Measurements from ENCODE around the gene USP1.

DNA sequence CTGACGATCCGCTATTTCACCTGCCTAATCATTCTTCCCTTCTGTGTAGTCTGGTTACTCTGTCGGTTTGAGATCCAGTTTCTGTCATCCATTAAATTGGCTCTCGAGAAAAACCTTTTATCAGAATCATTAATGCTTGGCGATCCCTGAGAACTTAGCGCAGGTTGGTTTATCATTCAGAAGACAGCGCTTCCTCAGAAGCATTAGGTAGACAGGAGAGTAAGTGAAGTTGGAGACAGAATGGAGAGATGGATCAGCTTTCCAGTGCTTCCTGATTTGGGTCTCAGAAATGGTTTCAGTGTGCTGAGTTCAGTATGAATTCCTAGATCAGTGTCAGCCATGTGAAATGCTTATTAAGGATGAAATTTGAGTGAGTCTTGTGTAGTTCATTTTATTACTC lies 1.3 kb downstream of the USP1 start:
- TF ChIP-seq, protein P1, sequence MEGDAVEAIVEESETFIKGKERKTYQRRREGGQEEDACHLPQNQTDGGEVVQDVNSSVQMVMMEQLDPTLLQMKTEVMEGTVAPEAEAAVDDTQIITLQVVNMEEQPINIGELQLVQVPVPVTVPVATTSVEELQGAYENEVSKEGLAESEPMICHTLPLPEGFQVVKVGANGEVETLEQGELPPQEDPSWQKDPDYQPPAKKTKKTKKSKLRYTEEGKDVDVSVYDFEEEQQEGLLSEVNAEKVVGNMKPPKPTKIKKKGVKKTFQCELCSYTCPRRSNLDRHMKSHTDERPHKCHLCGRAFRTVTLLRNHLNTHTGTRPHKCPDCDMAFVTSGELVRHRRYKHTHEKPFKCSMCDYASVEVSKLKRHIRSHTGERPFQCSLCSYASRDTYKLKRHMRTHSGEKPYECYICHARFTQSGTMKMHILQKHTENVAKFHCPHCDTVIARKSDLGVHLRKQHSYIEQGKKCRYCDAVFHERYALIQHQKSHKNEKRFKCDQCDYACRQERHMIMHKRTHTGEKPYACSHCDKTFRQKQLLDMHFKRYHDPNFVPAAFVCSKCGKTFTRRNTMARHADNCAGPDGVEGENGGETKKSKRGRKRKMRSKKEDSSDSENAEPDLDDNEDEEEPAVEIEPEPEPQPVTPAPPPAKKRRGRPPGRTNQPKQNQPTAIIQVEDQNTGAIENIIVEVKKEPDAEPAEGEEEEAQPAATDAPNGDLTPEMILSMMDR (IDR thresholded peaks at IDR 0.05 in 2 of 3, conservative IDR thresholded peaks at IDR 0.05 in 1 of 3; ENCODE audit: control insufficient read depth in 2 of 3, extremely low read depth in 1 of 3, insufficient read depth in 1 of 3, low read depth in 3 of 3, low read length in 3 of 3) = no peak
- TF ChIP-seq CREM (IDR thresholded peaks at IDR 0.05; ENCODE audit: low read depth) (no peak), CREB1 (IDR thresholded peaks at IDR 0.05; ENCODE audit: low read depth) (no peak), POLR2AphosphoS2 (IDR thresholded peaks at IDR 0.05; ENCODE audit: low read depth, low read length) (no peak), FOXM1 (IDR thresholded peaks at IDR 0.05; ENCODE audit: low read depth, low read length) (no peak), RAD21 (IDR thresholded peaks at IDR 0.05; ENCODE audit: insufficient read depth, low read depth, low read length) (no peak), ZNF207 (IDR thresholded peaks at IDR 0.05; ENCODE audit: borderline replicate concordance) (no peak), TAF1 (IDR thresholded peaks at IDR 0.05; ENCODE audit: borderline replicate concordance, low read depth, low read length) (no peak), POLR2AphosphoS5 (IDR thresholded peaks at IDR 0.05; ENCODE audit: low read length) (no peak), SPI1 (IDR thresholded peaks at IDR 0.05; ENCODE audit: borderline replicate concordance, insufficient read depth, low read depth, low read length) (no peak), PKNOX1 (IDR thresholded peaks at IDR 0.05) (no peak), EZH2 (IDR thresholded peaks at IDR 0.05; ENCODE audit: borderline replicate concordance, control insufficient read depth, low read depth, low read length) (no peak), ZNF274 (IDR thresholded peaks at IDR 0.05; ENCODE audit: insufficient read depth, insufficient read length) (no peak)
- TF ChIP-seq, protein P2, sequence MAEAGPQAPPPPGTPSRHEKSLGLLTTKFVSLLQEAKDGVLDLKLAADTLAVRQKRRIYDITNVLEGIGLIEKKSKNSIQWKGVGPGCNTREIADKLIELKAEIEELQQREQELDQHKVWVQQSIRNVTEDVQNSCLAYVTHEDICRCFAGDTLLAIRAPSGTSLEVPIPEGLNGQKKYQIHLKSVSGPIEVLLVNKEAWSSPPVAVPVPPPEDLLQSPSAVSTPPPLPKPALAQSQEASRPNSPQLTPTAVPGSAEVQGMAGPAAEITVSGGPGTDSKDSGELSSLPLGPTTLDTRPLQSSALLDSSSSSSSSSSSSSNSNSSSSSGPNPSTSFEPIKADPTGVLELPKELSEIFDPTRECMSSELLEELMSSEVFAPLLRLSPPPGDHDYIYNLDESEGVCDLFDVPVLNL (IDR thresholded peaks at IDR 0.05; ENCODE audit: low read depth, low read length) = no peak
